ENCODE measurements around the gene PRM3.

- TF ChIP-seq, protein P1, sequence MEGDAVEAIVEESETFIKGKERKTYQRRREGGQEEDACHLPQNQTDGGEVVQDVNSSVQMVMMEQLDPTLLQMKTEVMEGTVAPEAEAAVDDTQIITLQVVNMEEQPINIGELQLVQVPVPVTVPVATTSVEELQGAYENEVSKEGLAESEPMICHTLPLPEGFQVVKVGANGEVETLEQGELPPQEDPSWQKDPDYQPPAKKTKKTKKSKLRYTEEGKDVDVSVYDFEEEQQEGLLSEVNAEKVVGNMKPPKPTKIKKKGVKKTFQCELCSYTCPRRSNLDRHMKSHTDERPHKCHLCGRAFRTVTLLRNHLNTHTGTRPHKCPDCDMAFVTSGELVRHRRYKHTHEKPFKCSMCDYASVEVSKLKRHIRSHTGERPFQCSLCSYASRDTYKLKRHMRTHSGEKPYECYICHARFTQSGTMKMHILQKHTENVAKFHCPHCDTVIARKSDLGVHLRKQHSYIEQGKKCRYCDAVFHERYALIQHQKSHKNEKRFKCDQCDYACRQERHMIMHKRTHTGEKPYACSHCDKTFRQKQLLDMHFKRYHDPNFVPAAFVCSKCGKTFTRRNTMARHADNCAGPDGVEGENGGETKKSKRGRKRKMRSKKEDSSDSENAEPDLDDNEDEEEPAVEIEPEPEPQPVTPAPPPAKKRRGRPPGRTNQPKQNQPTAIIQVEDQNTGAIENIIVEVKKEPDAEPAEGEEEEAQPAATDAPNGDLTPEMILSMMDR (IDR thresholded peaks at IDR 0.05), result no peak
- no peak for TF ChIP-seq POLR2A (IDR thresholded peaks at IDR 0.05)
- no peak for TF ChIP-seq POLR2AphosphoS5 (IDR thresholded peaks at IDR 0.05)
Observed at GRCh38 chr16:11229432-11229831, 44.0 kb downstream of the PRM3 start.

All from breast epithelium (tissue), 3 donors.